Suprapubic skin (tissue), 4 donors: ENCODE data around the gene GSAP.

ENCODE experiments used
- CTCF ChIP-seq, 2 donors: fragments of 200-600 bp in 1 of 2; fragments of 450-650 bp in 1 of 2; sonication (generic) in 1 of 2; IDR thresholded peaks; one replicate each; pipeline ENCODE4 v1.5.1; 2016 to 2019; ENCODE audit warnings: antibody characterized with exemption in 2 of 2, mild to moderate bottlenecking in 1 of 2, moderate library complexity in 1 of 2
- EP300 ChIP-seq: sonication (generic); formaldehyde crosslinking; IDR thresholded peaks from one replicate; pipeline ENCODE4 v1.6.1; 2017; ENCODE audit warnings: antibody characterized with exemption
- POLR2A ChIP-seq, 2 donors: fragments of 450-650 bp; IDR thresholded peaks; one replicate each; pipeline ENCODE4 v1.6.1; 2017; ENCODE audit warnings: antibody characterized with exemption in 2 of 2, mild to moderate bottlenecking in 2 of 2, moderate library complexity in 2 of 2
- POLR2AphosphoS5 ChIP-seq, 3 donors: sonication (generic); formaldehyde crosslinking; IDR thresholded peaks; one replicate each; pipeline ENCODE4 v1.6.1; 2017; ENCODE audit warnings: antibody characterized with exemption in 3 of 3

GRCh38 chr7:77281780-77282478 is 134.2 kb downstream of the GSAP start:
- TF ChIP-seq CTCF (IDR thresholded peaks at IDR 0.05), result no peak
- TF ChIP-seq EP300, result no peak
- TF ChIP-seq POLR2AphosphoS5 (IDR thresholded peaks at IDR 0.05), result no peak
- TF ChIP-seq POLR2A (IDR thresholded peaks at IDR 0.05), result no peak
